CD4-positive, alpha-beta T cell treated with Interleukin-4 for 4 hours (primary cell): ENCODE results near the gene NRARP.

Source experiments
- DNase-seq: peaks from one replicate; pipeline ENCODE4 v3.0.0-alpha.2; 2020

NRARP gene

DNA sequence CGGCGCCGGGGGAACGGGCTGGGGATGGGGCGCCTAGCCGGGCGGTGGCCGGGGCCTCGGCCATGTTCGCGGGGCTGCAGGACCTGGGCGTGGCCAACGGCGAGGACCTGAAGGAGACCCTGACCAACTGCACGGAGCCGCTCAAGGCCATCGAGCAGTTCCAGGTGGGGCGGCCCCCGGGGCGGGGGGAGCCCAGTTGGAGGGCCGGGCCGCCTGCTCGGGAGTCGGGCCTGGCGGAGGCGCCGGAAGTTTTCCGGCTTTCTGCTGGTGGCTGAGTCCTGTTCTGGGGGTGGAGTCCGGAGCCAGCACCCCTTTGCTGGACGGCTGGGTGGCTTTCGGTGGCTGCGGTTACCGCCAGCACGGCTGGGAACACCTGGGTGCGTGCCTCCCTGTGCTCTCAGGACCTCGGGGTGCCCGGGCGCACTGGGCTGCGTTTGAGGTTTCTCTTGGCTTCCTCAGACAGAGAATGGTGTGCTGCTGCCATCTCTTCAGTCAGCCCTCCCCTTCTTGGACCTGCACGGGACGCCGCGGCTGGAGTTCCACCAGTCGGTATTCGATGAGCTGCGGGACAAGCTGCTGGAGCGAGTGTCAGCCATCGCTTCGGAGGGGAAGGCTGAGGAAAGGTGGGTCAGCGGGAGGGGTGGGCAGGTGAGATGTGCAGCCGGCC, 46.5 kb downstream of the NRARP start:
- peak; percentile 9 for DNase-seq

DNA sequence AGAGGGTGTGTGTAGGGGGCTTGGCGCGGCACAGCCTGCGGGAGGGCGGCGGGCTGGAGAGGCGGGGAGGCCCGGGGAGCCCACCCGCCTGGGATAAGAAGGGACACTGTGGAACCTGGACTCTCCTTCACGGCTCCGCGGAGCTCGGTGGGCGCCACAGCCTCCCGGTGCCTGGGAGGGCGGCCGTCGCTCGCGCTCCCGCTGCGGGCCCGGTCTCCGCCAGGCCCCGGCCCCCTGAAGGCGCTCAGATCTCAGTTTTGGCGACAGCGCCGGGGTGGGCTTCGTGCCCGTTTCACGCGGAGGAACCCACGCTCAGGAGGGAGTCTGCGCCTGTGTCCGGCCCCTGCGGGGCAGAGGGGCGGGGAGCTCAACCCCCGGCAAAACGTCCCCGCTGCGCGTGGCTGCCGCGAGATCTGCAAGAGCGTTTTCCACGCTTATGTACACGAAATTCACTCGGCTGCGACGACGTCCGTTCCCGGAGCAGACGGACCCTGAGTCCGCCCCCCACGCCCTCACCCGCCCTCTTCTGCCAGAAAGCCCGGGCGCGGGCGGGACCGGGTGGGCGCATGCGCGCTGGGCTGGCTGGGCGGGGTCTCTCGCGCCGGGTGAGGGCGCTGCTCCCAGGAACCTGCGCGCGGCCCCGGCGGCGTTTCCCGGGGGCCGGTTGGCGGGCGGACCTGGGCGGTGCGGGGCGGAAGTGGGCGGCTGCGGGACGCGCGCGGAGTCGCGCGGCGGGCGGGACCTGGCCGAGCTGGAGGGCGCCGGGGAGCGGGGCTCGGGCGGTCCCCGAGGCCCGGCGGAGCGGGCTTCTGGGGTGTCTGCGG, 47.2 kb downstream of the NRARP start, which contains the start of gene NELFB:
NELFB (plus strand) TSS at position 704 of the 824 bp plus-strand sequence.
- peak; percentile 91 for DNase-seq

DNA sequence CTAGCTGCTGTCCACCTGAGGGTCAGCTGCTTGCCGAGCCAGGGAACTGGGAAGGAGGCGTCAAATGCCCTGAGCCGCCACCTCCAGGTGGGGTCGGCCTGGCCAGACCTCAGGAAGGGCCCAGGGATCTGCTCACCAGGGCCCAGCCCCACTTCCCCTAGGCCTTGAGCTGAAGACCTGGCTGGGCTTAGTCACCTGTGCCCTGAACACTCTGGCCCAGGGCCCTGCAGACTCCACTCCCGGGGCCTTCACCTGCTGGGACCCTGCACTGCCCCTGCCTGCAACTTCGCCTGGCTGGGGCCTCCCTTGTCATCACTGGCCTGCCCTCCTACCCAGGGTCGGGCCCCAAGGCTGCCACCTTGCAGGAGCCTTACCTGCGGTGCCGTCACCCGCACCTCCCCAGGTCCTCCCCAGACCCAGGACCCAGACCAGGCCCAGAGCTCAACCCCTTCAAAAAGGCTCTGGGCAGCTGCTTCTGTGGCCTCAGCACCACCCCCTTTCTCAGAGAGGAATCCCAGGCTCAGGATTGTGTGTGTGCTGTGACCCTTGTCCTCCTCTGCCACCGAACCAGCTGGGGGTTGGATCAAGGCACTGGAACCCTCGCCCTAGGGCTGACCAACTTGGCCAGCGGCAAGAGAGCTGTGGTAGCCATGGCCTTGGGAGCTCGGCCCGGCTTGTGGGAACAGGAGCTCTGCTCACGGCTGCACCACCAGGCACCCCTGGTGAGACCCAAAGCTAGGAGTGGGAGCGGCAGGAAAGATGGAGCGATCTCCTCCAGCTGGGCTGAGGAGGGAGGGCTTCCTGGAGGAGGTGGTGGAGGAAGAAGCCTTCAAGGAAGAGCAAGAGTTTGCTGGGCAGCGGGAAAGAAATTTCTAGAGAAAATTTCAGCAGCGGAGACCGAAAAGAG, 48.1 kb downstream of the NRARP start:
- no peak for DNase-seq

DNA sequence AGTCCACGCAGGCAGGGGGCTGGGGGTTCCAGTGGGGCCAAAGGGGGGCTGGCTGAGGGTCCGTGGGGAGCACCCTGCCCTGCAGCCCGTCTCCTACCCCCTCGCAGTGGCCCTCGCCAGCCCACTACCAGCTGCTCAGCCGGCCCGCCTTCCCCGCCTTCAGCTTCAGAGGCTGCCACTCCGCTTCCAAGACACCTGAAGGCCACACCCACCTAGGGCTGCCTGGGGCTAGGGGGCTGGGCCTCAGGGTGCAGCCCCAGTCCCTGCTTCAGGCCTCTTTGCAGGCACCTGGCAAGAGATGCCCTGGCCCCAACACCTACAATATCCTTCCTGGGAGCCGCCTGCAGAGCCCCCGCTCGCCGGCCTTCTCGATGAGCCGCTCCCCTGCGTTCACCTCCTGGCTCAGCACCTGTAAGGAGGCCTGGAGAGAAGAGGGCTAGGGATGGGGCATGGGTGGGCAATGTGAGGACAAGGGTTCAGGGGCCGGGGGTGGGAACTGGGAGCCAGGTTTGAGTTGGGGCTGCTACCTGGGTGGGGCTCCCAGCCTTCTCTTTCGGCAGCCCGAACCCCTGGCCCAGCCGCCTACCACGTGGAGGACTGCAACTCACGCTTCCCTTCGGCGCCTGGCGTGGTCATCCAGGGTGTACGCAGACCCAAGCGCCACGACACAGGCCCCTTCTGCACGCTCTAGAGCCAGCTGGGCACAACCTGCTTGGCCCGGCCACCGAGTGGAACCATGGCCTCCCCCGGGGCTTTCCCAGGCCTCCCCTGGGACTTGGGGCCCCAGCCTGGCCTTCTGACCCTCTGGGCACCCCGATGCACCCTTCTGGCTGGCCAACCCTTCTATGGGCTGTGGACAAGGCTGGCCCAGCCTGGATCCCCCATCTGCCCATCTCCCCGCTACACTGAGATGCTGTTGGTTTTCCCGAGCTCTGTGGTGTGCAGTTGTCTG, 49.2 kb downstream of the NRARP start:
- no peak for DNase-seq

DNA sequence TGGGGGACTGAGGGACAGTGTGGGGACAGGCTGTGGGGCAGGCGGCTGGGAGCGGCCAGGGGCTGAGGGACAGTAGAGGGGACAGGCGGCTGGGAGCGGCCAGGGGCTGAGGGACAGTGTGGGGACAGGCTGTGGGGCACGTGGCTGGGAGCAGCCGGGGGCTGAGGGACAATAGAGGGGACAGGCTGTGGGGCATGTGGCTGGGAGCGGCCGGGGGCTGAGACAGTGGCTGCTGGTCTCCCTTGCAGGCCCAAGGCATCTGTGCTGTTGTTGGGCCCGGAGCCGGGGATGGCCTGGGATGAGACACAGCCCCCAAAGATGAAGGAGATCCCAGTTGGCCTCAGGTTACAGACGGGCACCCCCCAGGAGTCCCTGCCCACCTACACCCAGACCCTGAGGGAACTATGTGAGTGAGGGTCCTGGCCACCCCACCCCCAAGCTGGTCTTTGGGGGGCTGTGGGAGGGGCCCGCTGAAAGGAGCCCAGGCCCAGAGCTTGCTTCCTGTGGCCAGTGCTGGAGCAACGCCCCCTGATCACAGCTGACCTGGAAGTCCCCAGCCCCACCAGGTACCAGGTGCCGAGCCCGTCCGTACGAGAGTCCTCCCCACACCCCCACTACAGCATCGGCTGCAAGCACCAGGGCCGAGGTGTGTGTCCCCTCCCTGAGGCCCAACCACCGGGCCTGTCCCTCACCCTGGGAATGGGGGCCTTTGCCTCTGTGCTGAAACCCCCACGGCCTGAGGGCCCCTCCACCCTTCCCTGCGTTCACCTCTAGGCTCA, 50.4 kb downstream of the NRARP start:
- no peak for DNase-seq

DNA sequence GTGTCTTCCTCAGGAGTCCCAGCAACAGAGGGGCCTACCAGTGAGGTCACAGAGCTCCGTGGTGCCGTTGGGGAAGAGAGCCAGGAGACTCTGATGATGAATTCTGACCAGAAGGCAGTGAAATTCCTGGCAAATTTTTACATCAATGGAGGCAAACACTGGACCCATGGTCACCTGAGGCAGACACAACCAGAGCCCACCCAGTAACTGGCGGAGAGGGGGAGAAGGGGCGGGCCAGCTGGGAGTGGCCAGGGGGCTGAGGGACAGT, 50.9 kb downstream of the NRARP start, which contains the start of gene STPG3:
STPG3 (plus strand) TSS at position 93 of the 268 bp plus-strand sequence; CDS start at position 94, 1 bp downstream.
- no peak for DNase-seq

DNA sequence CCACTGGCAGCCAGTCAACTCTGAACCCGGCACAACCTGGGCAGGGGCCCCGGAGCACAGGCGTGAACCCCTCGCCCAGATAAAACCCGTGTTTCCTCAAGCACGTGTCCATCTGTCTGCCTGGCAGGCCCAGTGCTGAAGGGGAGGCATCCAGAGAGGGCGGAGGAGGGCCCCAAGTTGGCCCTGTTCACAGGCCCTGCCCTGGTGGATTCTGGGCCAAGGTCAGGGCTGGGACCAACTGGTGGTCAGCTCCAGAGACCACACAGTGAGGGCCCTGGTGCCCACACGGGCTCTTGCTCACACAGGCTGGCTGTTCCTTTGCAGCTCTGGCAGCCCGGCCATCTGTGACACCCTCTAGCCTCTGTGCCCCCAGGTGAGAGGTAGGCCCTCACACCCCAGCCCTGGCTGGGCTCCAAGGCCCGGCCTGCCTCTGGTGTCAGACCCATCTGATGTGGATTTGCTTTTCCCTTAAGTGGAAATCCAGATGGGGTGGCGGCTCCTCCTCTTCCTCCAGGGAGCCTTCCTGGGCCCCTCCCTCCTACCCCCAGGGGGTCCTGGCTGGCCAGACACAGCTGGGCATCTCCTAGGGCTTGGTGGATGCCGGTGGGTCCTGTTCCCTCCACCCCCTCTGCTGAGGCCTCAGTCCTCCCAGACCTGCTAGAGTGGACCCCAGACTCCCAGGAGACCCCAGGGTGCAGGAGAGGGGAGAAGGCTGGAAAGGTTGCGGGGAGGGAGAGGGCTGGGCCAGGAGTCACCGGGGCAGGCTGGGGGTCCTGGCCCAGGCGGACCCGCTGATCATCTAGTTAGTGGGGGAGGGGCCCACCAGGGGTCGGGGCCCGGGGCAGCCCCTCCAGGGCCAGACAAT, 51.5 kb downstream of the NRARP start:
- DNase-seq: no peak
